GM21786 (cell line): ENCODE measurements around the gene NCOA1.

Experiments used
- ATAC-seq: cut with Tn5 transposase; IDR thresholded peaks from one replicate; pipeline ENCODE4 v1.9.1; 2021; ENCODE audit not compliant: unreplicated experiment

Gene NCOA1

DNA sequence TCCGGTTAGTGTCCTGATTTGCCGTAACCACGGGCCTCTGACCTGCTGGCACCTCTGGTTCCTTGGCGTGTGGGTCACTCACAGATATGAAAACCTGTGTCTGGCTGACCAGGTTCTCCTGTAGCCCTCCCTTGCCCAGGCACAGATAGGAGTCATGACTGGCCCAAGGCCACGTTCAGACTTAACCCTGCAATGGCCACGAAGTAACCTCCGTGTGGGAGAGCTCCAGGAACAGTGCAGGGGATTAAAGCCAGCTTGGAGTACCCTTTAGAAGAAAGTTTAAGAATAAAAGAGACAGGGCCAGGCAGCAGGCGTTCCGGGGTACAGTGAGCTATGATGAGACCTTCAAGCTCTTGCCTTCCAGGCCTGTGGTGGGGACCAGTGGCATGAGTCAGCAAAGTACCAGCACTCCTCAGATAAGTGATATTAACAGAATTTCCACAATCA is 327.7 kb downstream of the NCOA1 start:
- ATAC-seq: no peak

DNA sequence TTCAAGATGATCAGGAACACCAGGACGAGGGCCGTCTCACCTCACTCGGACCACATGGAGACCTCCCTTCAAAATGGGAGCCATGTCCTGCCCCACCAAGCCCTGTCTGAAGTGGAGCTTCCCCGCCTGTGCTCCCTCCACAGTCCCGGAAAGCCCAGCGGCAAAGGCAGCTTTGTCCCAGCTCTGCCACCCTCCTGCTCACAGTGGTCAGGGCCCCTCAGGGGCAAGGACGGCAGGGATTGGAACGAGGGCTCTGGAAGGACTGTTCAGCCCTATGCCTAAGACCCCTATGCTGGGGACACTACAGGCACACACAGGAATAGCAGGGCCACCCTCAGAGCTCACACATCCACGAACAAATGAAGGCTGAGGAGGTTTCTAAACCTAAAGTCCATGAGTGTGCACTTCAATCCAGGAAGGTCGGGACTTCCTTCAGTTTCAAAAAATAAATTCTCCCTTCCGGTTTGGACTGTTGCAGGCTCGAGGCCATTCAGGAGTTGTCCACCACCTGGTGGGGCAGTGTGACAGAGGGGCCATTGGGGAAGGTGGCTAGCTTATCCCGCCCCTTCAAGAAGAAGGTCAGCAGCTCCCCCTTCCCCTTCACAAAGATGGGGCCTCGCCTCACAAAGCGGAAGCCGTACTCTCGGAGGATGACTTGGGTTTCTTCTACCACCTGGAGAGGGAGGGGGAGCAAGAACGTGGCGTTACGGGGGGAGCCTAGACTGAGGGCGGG is 328.6 kb downstream of the NCOA1 start:
- no peak for ATAC-seq

DNA sequence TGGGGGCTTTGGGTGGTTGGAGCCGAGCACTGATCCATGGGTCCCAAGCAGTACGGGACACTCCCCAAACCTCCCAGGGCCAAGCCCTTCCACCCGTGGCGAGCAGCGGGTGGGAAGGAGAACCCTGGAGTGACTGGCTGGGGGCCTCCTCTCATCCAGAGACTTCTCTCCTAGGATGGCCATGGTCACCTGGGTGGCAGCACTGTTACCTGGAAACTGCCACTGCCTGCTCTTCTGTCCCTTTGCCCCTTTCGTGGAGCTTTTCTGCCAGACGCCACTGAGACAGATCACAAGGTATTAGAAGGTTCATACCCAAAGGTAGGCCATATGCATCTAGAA is 329.1 kb downstream of the NCOA1 start:
- ATAC-seq: no peak
